K562 (cell line): ENCODE results near the gene SMIM35. TPM values are rescaled to one million over a fixed set of nuclear protein-coding genes. Genes with fewer than 3 reads are reported as not detected.

ENCODE experiments used
- ATAC-seq: fragments of 200-7000 bp; cut with Tn5 transposase; 3 replicates; pipeline ENCODE4 v1.9.1; 2020; ENCODE audit warnings: moderate library complexity
- BruUV-seq: library from RNA; stranded (reverse); fragments of 400-500 nt; replicated peaks from 2 replicates; lab custom pipeline; 2021; lab: Mats Ljungman, UMichigan
- CTCF ChIA-PET: fragments of 300-600 bp; formaldehyde crosslinking; extraction: SDS; loops from one replicate; lab custom pipeline; 2021; ENCODE audit warnings: low intra/inter-chr PET ratio; lab: Yijun Ruan, JAX
- POLR2A ChIA-PET: fragments of 300-600, 350-650 bp; sonication (Branson Sonifier 250); formaldehyde crosslinking; extraction: SDS; loops from one replicate; lab custom pipeline; 2021; ENCODE audit warnings: antibody characterized with exemption, inconsistent platforms; lab: Yijun Ruan, JAX
- DNase-seq, 4 experiments: peaks; one replicate each; pipeline versions ENCODE4 v3.0.0 to v3.0.0-alpha.2; 2011 to 2018; ENCODE audit warnings: low spot score in 3 of 4, mixed read lengths in 3 of 4; ENCODE audit errors: extremely low read depth in 1 of 4
- FAIRE-seq: peaks from 2 replicates; lab custom pipeline; 2011; peaks lifted over from hg19 to GRCh38; lab: Jason Lieb, UNC
- H2AFZ ChIP-seq: 2 replicates; pipeline ENCODE4 v1.6.0; 2011; ENCODE audit warnings: low read depth, low read length, control low read depth, inconsistent platforms
- H3K27ac ChIP-seq: fragments of 200-600 bp; 3 replicates; pipeline ENCODE4 v1.8.0; 2011; ENCODE audit warnings: low read depth, mild to moderate bottlenecking, control low read depth, inconsistent platforms, low read length, moderate library complexity, mixed read lengths; ENCODE audit errors: extremely low read depth
- H3K27me3 ChIP-seq, 2 experiments: fragments of 300-600 bp in 1 of 2; 2 replicates in 1 of 2; 3 replicates in 1 of 2; pipeline versions ENCODE4 v1.6.0 to v1.8.0; 2011; ENCODE audit warnings: inconsistent platforms in 2 of 2, low read length in 2 of 2, mild to moderate bottlenecking in 1 of 2, mixed read lengths in 1 of 2, moderate library complexity in 1 of 2; ENCODE audit not compliant: control insufficient read depth in 2 of 2, insufficient read depth in 2 of 2
- H3K36me3 ChIP-seq: fragments of 300-600 bp; 3 replicates; pipeline ENCODE4 v1.8.0; 2011; ENCODE audit warnings: mild to moderate bottlenecking, low read length, inconsistent platforms; ENCODE audit not compliant: control insufficient read depth, insufficient read depth
- H3K4me1 ChIP-seq, 2 experiments: fragments of 200-600 bp in 1 of 2; replicated peaks in 1 of 2; 2 replicates in 1 of 2; 3 replicates in 1 of 2; pipeline versions ENCODE4 v1.5.1 to v1.8.0; 2011; ENCODE audit warnings: inconsistent platforms in 2 of 2, low read length in 2 of 2, mild to moderate bottlenecking in 1 of 2, mixed read lengths in 1 of 2, moderate library complexity in 1 of 2; ENCODE audit not compliant: control insufficient read depth in 2 of 2, insufficient read depth in 2 of 2
- H3K4me2 ChIP-seq: 2 replicates; pipeline ENCODE4 v1.6.1; 2011; ENCODE audit warnings: low read length, control low read depth, inconsistent platforms, mixed read lengths; ENCODE audit not compliant: insufficient read depth
- H3K4me3 ChIP-seq: fragments of 200-600 bp; sonication (generic), shearing (Covaris generic); 2 replicates; pipeline ENCODE4 v1.5.1; 2016; ENCODE audit warnings: control low read depth, inconsistent platforms
- H3K79me2 ChIP-seq: fragments of 200-600 bp; 3 replicates; pipeline ENCODE4 v1.8.0; 2011; ENCODE audit warnings: low read length, inconsistent platforms; ENCODE audit not compliant: control insufficient read depth, insufficient read depth
- H3K9ac ChIP-seq, 2 experiments: 2 replicates each; pipeline versions ENCODE4 v1.6.0 to v1.6.1; 2011; ENCODE audit warnings: low read depth in 2 of 2, low read length in 2 of 2, control low read depth in 1 of 2, inconsistent platforms in 1 of 2, mild to moderate bottlenecking in 1 of 2, mixed read lengths in 1 of 2; ENCODE audit not compliant: insufficient read depth in 1 of 2
- H3K9me1 ChIP-seq: one replicate; pipeline ENCODE4 v1.6.0; 2011; ENCODE audit warnings: inconsistent platforms, mild to moderate bottlenecking, low read length, moderate library complexity; ENCODE audit not compliant: control insufficient read depth, insufficient read depth
- H3K9me3 ChIP-seq: replicated peaks from 2 replicates; pipeline ENCODE4 v1.5.1; 2011; ENCODE audit warnings: low read depth, low read length, inconsistent platforms; ENCODE audit not compliant: control insufficient read depth, insufficient read depth
- H4K20me1 ChIP-seq: replicated peaks from 2 replicates; pipeline ENCODE4 v1.6.1; 2011; ENCODE audit warnings: low read length, inconsistent platforms, mixed read lengths; ENCODE audit not compliant: control insufficient read depth, insufficient read depth
- ASH1L ChIP-seq: fragments of 450-650 bp; IDR thresholded peaks from 2 replicates; pipeline ENCODE4 v1.6.1; 2018; ENCODE audit warnings: borderline replicate concordance, mild to moderate bottlenecking, low read depth; ENCODE audit not compliant: partially characterized antibody
- ATF7 ChIP-seq: fragments of 450-650 bp; IDR thresholded peaks from 2 replicates; pipeline ENCODE4 v1.7.1; 2014; ENCODE audit warnings: mild to moderate bottlenecking, moderate library complexity
- BHLHE40 ChIP-seq: IDR thresholded peaks from 2 replicates; pipeline ENCODE4 v1.6.1; 2011; ENCODE audit warnings: low read length, improper control_type of control experiment
- EGR1 ChIP-seq: fragments of 450-650 bp; conservative IDR thresholded peaks from 2 replicates; pipeline ENCODE4 v1.6.1; 2017; ENCODE audit warnings: mild to moderate bottlenecking
- FOXK2 ChIP-seq, 2 experiments: fragments of 450-650 bp; IDR thresholded peaks in 1 of 2; conservative IDR thresholded peaks in 1 of 2; 2 replicates each; pipeline ENCODE4 v1.6.1; 2016; ENCODE audit warnings: low read depth in 2 of 2, mild to moderate bottlenecking in 1 of 2
- HDAC1 ChIP-seq, 2 experiments: fragments of 450-650 bp; IDR thresholded peaks; 2 replicates each; pipeline ENCODE4 v1.6.1; 2016 to 2017; ENCODE audit warnings: inconsistent platforms in 1 of 2, mild to moderate bottlenecking in 1 of 2, moderate library complexity in 1 of 2
- IRF2 ChIP-seq: sonication (generic); formaldehyde crosslinking; IDR thresholded peaks from 2 replicates; pipeline ENCODE4 v1.8.1; 2022; ENCODE audit warnings: mild to moderate bottlenecking, missing genetic modification reagents
- KAT2B ChIP-seq: IDR thresholded peaks from one replicate; pipeline ENCODE4 v1.6.1; 2012; ENCODE audit warnings: low read depth, mild to moderate bottlenecking, control low read depth, inconsistent platforms, low read length, moderate library complexity
- PRDM10 ChIP-seq: fragments of 450-650 bp; IDR thresholded peaks from 2 replicates; pipeline ENCODE4 v1.6.1; 2018; ENCODE audit not compliant: partially characterized antibody
- ZNF217 ChIP-seq: sonication (generic); formaldehyde crosslinking; IDR thresholded peaks from 2 replicates; pipeline ENCODE4 v1.8.0; 2022; ENCODE audit warnings: mild to moderate bottlenecking, missing genetic modification reagents
- WGBS: fragments of 100-300 bp; shearing (Covaris generic); methylation state at CpG from one replicate; pipeline ENCODE4 v1.1.6; 2016; ENCODE audit warnings: low coverage, mixed read lengths; ENCODE audit not compliant: insufficient coverage; ENCODE audit errors: missing lambda C conversion rate; 5-methylcytosine and 5-hydroxymethylcytosine counted together
- in situ Hi-C: fragments of 300-500 bp; cut with MboI; formaldehyde crosslinking; loops from 4 replicates; pipeline ENCODE4 v1.15.0; 2018; ENCODE audit warnings: inconsistent platforms, mixed read lengths
- intact Hi-C: fragments of 100-400 bp; cut with micrococcal nuclease; formaldehyde crosslinking; loops from 2 replicates; pipeline ENCODE4 v1.14.2; 2022
- polyA plus RNA-seq, 8 experiments: library from polyadenylated mRNA; depleted of rRNA in 4 of 8; stranded (reverse) in 5 of 8; unstranded in 3 of 8; fragments of >200 nt; fragmentation: Nextera tagmentation in 2 of 8; fragmentation: Illumina TruSeq in 1 of 8; extraction: Ambion mirVana in 2 of 8; extraction: Trizol in 1 of 8; gene quantifications; 2 replicates each; pipeline versions ENCODE4 v1.2.1 to v1.2.3, GENCODE V29; 2011 to 2014; ENCODE audit warnings: inconsistent platforms in 1 of 8, missing spikeins in 1 of 8
- total RNA-seq, 7 experiments: library from RNA; depleted of rRNA in 6 of 7; stranded (reverse); fragments of >200 nt in 6 of 7; fragmentation: Illumina TruSeq in 2 of 7; extraction: Trizol in 2 of 7; gene quantifications; 2 replicates each; pipeline versions ENCODE4 v1.2.1 to v1.2.3, GENCODE V29; 2011 to 2021; ENCODE audit warnings: low replicate concordance in 1 of 7
- TF ChIP-seq, protein P1 (sequence below): sonication (generic); formaldehyde crosslinking; IDR thresholded peaks from 2 replicates; pipeline ENCODE4 v1.9.0; 2022; ENCODE audit warnings: mild to moderate bottlenecking, missing genetic modification reagents
- TF ChIP-seq, protein P2 (sequence below): IDR thresholded peaks from 2 replicates; pipeline ENCODE4 v1.6.1; 2012; ENCODE audit warnings: low read depth, low read length, improper control_type of control experiment, borderline replicate concordance

SMIM35 gene
- total and polyA plus RNA-seq, 9 of the 15 experiments (the other 6 are each of a cell fraction or from before 2014, with no cell fraction given) = 0.03 TPM; not detected in 7

- TF ChIP-seq, protein P1, sequence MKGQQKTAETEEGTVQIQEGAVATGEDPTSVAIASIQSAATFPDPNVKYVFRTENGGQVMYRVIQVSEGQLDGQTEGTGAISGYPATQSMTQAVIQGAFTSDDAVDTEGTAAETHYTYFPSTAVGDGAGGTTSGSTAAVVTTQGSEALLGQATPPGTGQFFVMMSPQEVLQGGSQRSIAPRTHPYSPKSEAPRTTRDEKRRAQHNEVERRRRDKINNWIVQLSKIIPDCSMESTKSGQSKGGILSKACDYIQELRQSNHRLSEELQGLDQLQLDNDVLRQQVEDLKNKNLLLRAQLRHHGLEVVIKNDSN (CRISPR knock-in tag) = no peak
Observed at GRCh38 chr11:118111744-118112035, 24.9 kb upstream of the SMIM35 start (continued).

- POLR2A ChIA-PET = interaction anchor here (0.7 to 1.2 kb wide), 3 partner anchors 7 to 53 kb away, joined by 3 to 4 read pairs (median 3); no protein-coding TSS in a partner anchor
Observed at GRCh38 chr11:118111019-118111743, 24.4 kb upstream of the SMIM35 start.

More at GRCh38 chr11:118111019-118111743, 24.4 kb upstream of the SMIM35 start:
- no peaks in the 10 kb centered on the region for H3K27me3 ChIP-seq
- TF ChIP-seq IRF2 (CRISPR knock-in tag) = no peak
- TF ChIP-seq, protein P2, sequence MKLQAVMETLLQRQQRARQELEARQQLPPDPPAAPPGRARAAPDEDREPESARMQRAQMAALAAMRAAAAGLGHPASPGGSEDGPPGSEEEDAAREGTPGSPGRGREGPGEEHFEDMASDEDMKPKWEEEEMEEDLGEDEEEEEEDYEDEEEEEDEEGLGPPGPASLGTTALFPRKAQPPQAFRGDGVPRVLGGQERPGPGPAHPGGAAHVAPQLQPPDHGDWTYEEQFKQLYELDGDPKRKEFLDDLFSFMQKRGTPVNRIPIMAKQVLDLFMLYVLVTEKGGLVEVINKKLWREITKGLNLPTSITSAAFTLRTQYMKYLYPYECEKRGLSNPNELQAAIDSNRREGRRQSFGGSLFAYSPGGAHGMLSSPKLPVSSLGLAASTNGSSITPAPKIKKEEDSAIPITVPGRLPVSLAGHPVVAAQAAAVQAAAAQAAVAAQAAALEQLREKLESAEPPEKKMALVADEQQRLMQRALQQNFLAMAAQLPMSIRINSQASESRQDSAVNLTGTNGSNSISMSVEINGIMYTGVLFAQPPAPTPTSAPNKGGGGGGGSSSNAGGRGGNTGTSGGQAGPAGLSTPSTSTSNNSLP = no peak
- no peak for TF ChIP-seq HDAC1 (IDR thresholded peaks at IDR 0.05)
- TF ChIP-seq ZNF217 (CRISPR knock-in tag) = no peak
- TF ChIP-seq BHLHE40 = 0 out of 2 replicates have a peak, but pooled peaks have one; percentile 9
- TF ChIP-seq EGR1 = peak; percentile 47
- TF ChIP-seq ASH1L = peak; percentile 21
- TF ChIP-seq FOXK2 (conservative IDR thresholded peaks at IDR 0.05 in 1 of 2, IDR thresholded peaks at IDR 0.05 in 1 of 2; ENCODE audit: low read depth in 2 of 2) = peak in 1 of 2 experiments; percentile 94; a peak in 2 of 4 replicates
- peak; percentile 91 for TF ChIP-seq ATF7
- no peak for TF ChIP-seq KAT2B
- peak; percentile 99 for TF ChIP-seq PRDM10
- H3K27ac ChIP-seq = no peak overlapping the region
- H3K9ac ChIP-seq = peak overlapping the region in 1 of 2 experiments; percentile 23; a peak in 1 of 4 replicates
- H3K9me3 ChIP-seq = no peaks in the 10 kb centered on the region
- H3K4me1 ChIP-seq = peaks cover 3 to 9% of the 10 kb centered on the region in 2 experiments; a peak in 3 of 5 replicates
- intact Hi-C loops = no loop called here
- ATAC-seq (peak; percentile 73), FAIRE-seq (peak; percentile 57), DNase-seq (peak in 1 of 4 experiments; percentile 20)
- H3K4me3 ChIP-seq = no peak overlapping the region
- in situ Hi-C loops = no loop called here
- 30% methylated on average over 8 of the region's 8 CpGs for WGBS
- no peak overlapping the region for H2AFZ ChIP-seq
- CTCF ChIA-PET = no interaction called here
- H3K36me3 ChIP-seq = no peaks in the 10 kb centered on the region
- H3K9me1 ChIP-seq = no peaks in the 10 kb centered on the region
- no peak overlapping the region for H3K4me2 ChIP-seq
- H4K20me1 ChIP-seq = no peaks in the 10 kb centered on the region; the same call in 1 of the 2 replicates
- no TSS peak for BruUV-seq
- H3K79me2 ChIP-seq = no peaks in the 10 kb centered on the region
